BE2C (cell line): ENCODE measurements around the gene MAP2K3.

ENCODE experiments used
- DNase-seq: peaks from one replicate; pipeline ENCODE4 v3.0.0-alpha.2; 2020
- H3K27me3 ChIP-seq: fragments of 250-450 bp; sonication (Bioruptor Pico); 2 replicates; pipeline ENCODE4 v1.5.1; 2020; ENCODE audit warnings: mild to moderate bottlenecking
- H3K36me3 ChIP-seq: fragments of 250-450 bp; sonication (Bioruptor Pico); 2 replicates; pipeline ENCODE4 v1.5.1; 2020; ENCODE audit warnings: mild to moderate bottlenecking
- H3K4me1 ChIP-seq: fragments of 250-450 bp; sonication (Bioruptor Pico); 2 replicates; pipeline ENCODE4 v1.5.1; 2020
- H3K4me3 ChIP-seq: 2 replicates; pipeline ENCODE4 v1.5.1; 2011; ENCODE audit warnings: low read depth, low read length
- H3K9me3 ChIP-seq: fragments of 250-450 bp; sonication (Bioruptor Pico); 2 replicates; pipeline ENCODE4 v1.5.1; 2020
- TF ChIP-seq, protein P1 (sequence below): IDR thresholded peaks from 2 replicates; pipeline ENCODE4 v1.5.1; 2012; ENCODE audit warnings: mild to moderate bottlenecking, low read depth, low read length

Gene MAP2K3

DNA sequence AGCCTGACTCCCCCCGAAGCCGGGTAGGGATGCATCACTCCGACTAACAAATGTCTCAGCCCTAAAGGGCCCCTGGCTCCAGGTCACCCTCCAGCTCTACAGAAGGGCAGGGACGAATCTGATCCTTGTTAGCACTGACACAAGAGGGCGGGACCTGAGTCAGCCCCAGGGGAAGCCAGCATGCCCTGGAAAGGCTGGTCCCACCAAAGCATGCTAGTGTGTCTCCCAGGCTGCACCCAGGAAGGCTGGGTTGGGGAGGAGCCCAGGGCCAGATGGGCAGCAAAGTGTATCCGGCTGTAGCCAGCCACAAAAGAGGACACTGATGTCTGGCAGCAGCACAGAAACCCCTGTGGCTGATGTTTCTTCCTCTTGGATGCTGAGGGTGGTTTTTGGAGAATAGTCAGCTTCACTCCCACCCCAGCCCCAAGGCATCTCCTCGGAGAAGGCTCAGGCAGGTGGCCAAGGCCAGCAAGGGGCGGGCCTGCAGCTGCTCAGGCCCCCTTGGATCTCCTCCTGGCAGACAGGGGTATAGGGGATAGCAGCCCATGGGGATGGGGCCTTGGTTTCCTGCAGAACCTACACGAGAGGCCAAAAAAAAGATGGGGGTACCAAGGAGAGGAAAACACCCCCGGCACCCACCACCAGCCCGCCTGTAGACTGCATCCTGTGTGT is 42.3 kb upstream of the MAP2K3 start:
- no peaks in the 10 kb centered on the region for H3K9me3 ChIP-seq
- H3K36me3 ChIP-seq: no peaks in the 10 kb centered on the region
- no peaks in the 10 kb centered on the region for H3K4me1 ChIP-seq
- H3K27me3 ChIP-seq: no peaks in the 10 kb centered on the region
- TF ChIP-seq, protein P1, sequence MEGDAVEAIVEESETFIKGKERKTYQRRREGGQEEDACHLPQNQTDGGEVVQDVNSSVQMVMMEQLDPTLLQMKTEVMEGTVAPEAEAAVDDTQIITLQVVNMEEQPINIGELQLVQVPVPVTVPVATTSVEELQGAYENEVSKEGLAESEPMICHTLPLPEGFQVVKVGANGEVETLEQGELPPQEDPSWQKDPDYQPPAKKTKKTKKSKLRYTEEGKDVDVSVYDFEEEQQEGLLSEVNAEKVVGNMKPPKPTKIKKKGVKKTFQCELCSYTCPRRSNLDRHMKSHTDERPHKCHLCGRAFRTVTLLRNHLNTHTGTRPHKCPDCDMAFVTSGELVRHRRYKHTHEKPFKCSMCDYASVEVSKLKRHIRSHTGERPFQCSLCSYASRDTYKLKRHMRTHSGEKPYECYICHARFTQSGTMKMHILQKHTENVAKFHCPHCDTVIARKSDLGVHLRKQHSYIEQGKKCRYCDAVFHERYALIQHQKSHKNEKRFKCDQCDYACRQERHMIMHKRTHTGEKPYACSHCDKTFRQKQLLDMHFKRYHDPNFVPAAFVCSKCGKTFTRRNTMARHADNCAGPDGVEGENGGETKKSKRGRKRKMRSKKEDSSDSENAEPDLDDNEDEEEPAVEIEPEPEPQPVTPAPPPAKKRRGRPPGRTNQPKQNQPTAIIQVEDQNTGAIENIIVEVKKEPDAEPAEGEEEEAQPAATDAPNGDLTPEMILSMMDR: no peak
- H3K4me3 ChIP-seq: no peak overlapping the region
- no peak for DNase-seq

DNA sequence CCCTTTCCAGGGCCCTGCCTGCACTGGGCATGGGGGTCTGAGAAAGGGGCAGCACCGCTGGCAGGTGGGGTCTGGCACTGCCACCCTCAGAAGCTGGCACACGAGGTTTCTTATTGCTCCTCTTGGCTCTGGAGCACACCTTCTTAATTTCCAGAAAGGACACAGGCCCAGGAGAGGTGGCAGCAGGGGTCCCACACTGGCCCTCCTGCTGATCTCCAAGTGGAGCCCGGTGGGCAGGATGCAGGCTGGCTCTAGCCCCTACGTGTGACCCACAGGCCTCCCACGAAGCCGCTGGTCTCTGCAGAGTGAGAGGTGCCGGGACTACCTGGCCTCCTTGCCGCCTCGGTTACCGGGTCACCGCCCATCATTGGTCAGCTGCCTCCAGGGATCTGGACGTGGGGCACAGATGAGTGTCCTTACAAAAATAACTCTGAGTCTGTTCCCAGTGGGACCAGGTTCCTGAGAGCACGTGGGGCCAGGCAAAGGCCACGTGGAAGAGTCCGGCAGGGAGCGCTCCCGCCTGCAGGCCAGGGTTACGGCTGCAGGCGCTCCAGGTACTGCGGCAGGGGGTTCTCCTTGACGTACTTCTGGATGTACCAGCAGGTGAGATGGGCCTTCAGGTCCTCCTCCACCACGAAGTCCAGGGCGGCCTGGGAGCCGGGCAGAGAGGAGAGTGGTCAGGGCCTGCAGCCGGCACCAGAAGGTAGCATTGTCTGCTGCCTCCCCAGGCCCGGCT is 41.6 kb upstream of the MAP2K3 start:
- no peaks in the 10 kb centered on the region for H3K9me3 ChIP-seq
- no peaks in the 10 kb centered on the region for H3K27me3 ChIP-seq
- no peaks in the 10 kb centered on the region for H3K4me1 ChIP-seq
- TF ChIP-seq, protein P1: no peak
- H3K4me3 ChIP-seq: no peak overlapping the region
- no peaks in the 10 kb centered on the region for H3K36me3 ChIP-seq
- no peak for DNase-seq

GRCh38 chr17:21243516-21244303 is 40.8 kb upstream of the MAP2K3 start:
- Histone ChIP-seq H3K9me3 (no peaks in the 10 kb centered on the region), H3K4me3 (no peak overlapping the region), H3K4me1 (no peaks in the 10 kb centered on the region), H3K36me3 (no peaks in the 10 kb centered on the region), H3K27me3 (no peaks in the 10 kb centered on the region)
- DNase-seq: no peak
- TF ChIP-seq, protein P1: no peak

GRCh38 chr17:21245639-21246084 is 38.8 kb upstream of the MAP2K3 start:
- Histone ChIP-seq H3K4me1 (no peaks in the 10 kb centered on the region), H3K27me3 (no peaks in the 10 kb centered on the region), H3K4me3 (no peak overlapping the region), H3K36me3 (no peaks in the 10 kb centered on the region), H3K9me3 (no peaks in the 10 kb centered on the region)
- DNase-seq: no peak
- TF ChIP-seq, protein P1: no peak

GRCh38 chr17:21246698-21247097 is 37.8 kb upstream of the MAP2K3 start:
- DNase-seq: no peak
- Histone ChIP-seq H3K9me3 (no peaks in the 10 kb centered on the region), H3K36me3 (no peaks in the 10 kb centered on the region), H3K27me3 (no peaks in the 10 kb centered on the region), H3K4me3 (no peak overlapping the region), H3K4me1 (no peaks in the 10 kb centered on the region)
- TF ChIP-seq, protein P1: no peak
